ENCODE results near the gene GPHN.
A peak's percentile ranks its signal among the peaks of the same experiment; 100 is the strongest.
"Not testable (repeated sequence)": the region's sequence is repeated elsewhere in the genome, so short reads cannot be mapped to it uniquely, and the experiment has no call there.

Gene GPHN

GRCh38 chr14:66501592-66501991 lies 6.4 kb upstream of the GPHN start:
- no peak for DNase-seq

GRCh38 chr14:66502836-66503235 lies 5.1 kb upstream of the GPHN start:
- not testable (repeated sequence) for DNase-seq

- DNase-seq, result no peak
Observed at GRCh38 chr14:66503532-66503931, 4.4 kb upstream of the GPHN start.

- peak in 3 of 58 donors; percentile 44 to 54 (median 48) for DNase-seq
Observed at GRCh38 chr14:66507181-66507721, 696 bp upstream of the GPHN start.

- peak in 1 of 58 donors; percentile 35 for DNase-seq
Observed at GRCh38 chr14:66508547-66508845, 549 bp downstream of the GPHN start.

GRCh38 chr14:66508846-66509621 lies 1.1 kb downstream of the GPHN start:
- DNase-seq, result peak in 49 of 58 donors; percentile 3 to 73 (median 35)

- no peak for DNase-seq
Observed at GRCh38 chr14:66509874-66510273, 1.9 kb downstream of the GPHN start.

- no peak for DNase-seq
Observed at GRCh38 chr14:66511849-66512248, 3.9 kb downstream of the GPHN start.

GRCh38 chr14:66514213-66514612 lies 6.3 kb downstream of the GPHN start:
- DNase-seq, result no peak

- no peak for DNase-seq
Observed at GRCh38 chr14:66530526-66530925, 22.6 kb downstream of the GPHN start.

- DNase-seq, result no peak
Observed at GRCh38 chr14:66539034-66539433, 31.1 kb downstream of the GPHN start.

- DNase-seq, result peak in 12 of 58 donors; percentile 1 to 45 (median 8)
Observed at GRCh38 chr14:66540038-66540437, 32.1 kb downstream of the GPHN start.

GRCh38 chr14:66541627-66542026 lies 33.7 kb downstream of the GPHN start:
- DNase-seq, result no peak

- DNase-seq, result no peak
Observed at GRCh38 chr14:66543996-66544395, 36.0 kb downstream of the GPHN start.

- not testable (repeated sequence) for DNase-seq
Observed at GRCh38 chr14:66545191-66545590, 37.2 kb downstream of the GPHN start.

- not testable (repeated sequence) for DNase-seq
Observed at GRCh38 chr14:66545751-66546150, 37.8 kb downstream of the GPHN start.

- DNase-seq, result no peak
Observed at GRCh38 chr14:66563731-66564130, 55.8 kb downstream of the GPHN start.

- no peak for DNase-seq
Observed at GRCh38 chr14:66568220-66568619, 60.3 kb downstream of the GPHN start.

GRCh38 chr14:66572826-66573225 lies 64.9 kb downstream of the GPHN start:
- no peak for DNase-seq

- no peak for DNase-seq
Observed at GRCh38 chr14:66575014-66575413, 67.1 kb downstream of the GPHN start.

- DNase-seq, result no peak
Observed at GRCh38 chr14:66575939-66576338, 68.0 kb downstream of the GPHN start.

GRCh38 chr14:66587753-66588152 lies 79.8 kb downstream of the GPHN start:
- DNase-seq, result not testable (repeated sequence)

- DNase-seq, result no peak
Observed at GRCh38 chr14:66595394-66595793, 87.4 kb downstream of the GPHN start.
